ENCODE measurements around the gene GXYLT2. TPM values are rescaled to one million over a fixed set of nuclear protein-coding genes. Genes with fewer than 3 reads are reported as not detected.
A peak's percentile ranks its signal among the peaks of the same experiment; 100 is the strongest.
"Not testable (repeated sequence)": the region's sequence is repeated elsewhere in the genome, so short reads cannot be mapped to it uniquely, and the experiment has no call there.

The GXYLT2 gene
- total RNA-seq, 1 donor from 2014 or later = not detected

DNA sequence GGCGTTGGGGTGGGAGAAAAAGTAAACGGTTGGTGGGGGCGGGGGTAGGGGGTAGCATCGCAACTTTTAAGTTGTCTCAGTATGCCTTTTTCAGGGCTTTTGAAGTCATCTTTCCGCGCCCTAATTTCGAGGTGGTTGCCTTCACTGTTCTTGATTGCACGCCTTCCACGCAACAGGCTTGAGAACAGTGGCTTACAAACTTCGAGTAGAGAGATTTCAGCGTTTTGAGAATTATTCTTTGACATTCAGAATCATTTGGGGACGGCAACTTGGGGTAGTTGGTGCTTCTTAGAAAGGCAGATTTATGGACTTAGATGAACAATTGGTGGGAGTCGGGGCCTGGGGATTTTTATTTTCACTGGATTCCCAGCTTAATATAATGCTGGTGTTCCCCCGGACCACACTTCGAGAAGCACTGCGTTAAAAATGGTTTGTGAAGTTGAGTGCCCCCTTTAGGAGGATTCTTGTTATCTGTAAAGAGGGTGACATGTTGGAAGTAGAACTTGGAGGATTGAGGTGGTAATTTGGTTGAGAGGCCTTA lies 109.6 kb downstream of the GXYLT2 start:
- Mint-ChIP-seq H3K36me3 (ENCODE audit: low read depth) (peaks cover 46% of the 10 kb centered on the region), H3K27ac (peak overlapping the region; percentile 89), H3K4me1 (ENCODE audit: low read depth) (peaks cover 41% of the 10 kb centered on the region), H3K9me3 (no peaks in the 10 kb centered on the region), H3K27me3 (ENCODE audit: low read depth) (no peaks in the 10 kb centered on the region), H3K4me3 (ENCODE audit: low read depth) (peak overlapping the region; percentile 90)
- peak; percentile 25 for DNase-seq (ENCODE audit: low spot score)
- intact Hi-C loops (cut with micrococcal nuclease) = loop anchor here (1.0 to 5.0 kb wide), 2 partner anchors 57 to 60 kb away; no protein-coding TSS in a partner anchor

DNA sequence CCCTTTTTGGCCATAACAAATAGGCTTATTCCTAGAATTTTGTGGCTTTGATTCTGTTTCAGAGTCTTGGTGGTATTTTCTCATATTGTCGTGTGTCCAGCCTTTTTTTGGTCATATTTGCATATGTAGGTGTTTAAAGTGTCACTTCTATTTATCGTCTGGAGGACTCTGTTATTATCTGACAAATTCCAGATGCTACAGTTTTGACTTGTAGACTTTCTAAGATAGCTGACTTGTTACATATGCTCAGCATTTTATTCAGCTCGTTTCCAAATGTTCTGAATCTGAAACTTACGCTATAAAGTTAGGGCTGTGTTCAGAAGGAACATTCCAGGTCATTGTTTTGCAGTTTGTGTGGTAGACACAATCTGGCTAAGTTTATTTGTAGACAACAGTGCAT lies 110.6 kb downstream of the GXYLT2 start:
- peaks cover 45% of the 10 kb centered on the region for H3K4me1 Mint-ChIP-seq (ENCODE audit: low read depth)
- H3K9me3 Mint-ChIP-seq = no peaks in the 10 kb centered on the region
- intact Hi-C loops (cut with micrococcal nuclease) = loop anchor here (5.0 kb wide), 1 partner anchor 59 kb away; no protein-coding TSS in a partner anchor
- H3K27me3 Mint-ChIP-seq (ENCODE audit: low read depth) = no peaks in the 10 kb centered on the region
- peak overlapping the region; percentile 73 for H3K4me3 Mint-ChIP-seq (ENCODE audit: low read depth)
- H3K27ac Mint-ChIP-seq = peak overlapping the region; percentile 64
- no peak for DNase-seq (ENCODE audit: low spot score)
- H3K36me3 Mint-ChIP-seq (ENCODE audit: low read depth) = peaks cover 53% of the 10 kb centered on the region

DNA sequence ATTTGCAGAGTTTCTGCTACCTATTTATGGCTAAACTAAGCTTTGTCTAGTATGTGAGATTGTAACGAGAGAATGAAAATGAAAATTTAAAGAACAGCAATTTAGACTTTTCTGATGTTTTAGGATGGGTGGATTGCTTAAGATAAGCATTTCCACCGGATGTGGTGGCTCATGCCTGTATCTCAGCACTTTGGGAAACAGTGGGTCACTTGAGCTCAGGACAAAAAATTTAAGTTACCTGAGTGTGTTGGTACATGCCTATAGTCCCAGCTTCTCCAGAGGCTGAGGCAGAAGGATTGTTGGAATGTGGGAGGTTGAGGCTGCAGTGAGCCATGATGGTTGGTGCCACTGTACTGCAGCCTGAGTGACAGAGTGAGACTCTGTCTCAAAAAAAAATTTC lies 112.1 kb downstream of the GXYLT2 start:
- intact Hi-C loops (cut with micrococcal nuclease) = loop anchor here (1.0 to 5.0 kb wide), 4 partner anchors 23 to 57 kb away; no protein-coding TSS in a partner anchor
- peak; percentile 17 for DNase-seq (ENCODE audit: low spot score)

DNA sequence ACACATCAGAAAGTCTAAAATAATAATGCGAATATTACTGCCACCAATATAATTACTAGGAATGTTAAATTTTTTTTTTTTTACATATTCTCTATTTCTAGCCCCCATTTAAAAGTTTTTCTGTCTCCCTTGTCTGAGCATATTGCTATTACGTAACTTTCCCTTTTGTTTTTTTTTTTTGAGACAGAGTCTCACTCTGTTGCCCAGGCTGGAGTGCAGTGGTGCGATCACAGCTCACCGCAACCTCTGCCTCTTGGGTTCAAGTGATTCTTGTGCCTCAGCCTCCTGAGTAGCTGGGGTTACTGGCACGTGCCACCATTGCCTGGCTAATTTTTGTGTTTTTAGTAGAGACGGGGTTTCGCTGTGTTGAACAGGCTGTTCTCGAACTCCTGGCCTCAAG lies 115.2 kb downstream of the GXYLT2 start:
- peak overlapping the region; percentile 26 for H3K27ac Mint-ChIP-seq
- H3K36me3 Mint-ChIP-seq (ENCODE audit: low read depth) = peaks cover 88% of the 10 kb centered on the region
- intact Hi-C loops (cut with micrococcal nuclease) = loop anchor here (5.0 kb wide), 1 partner anchor 36 kb away; no protein-coding TSS in a partner anchor
- not testable (repeated sequence) for DNase-seq (ENCODE audit: low spot score); H3K27me3 Mint-ChIP-seq (ENCODE audit: low read depth); H3K9me3 Mint-ChIP-seq
- peak overlapping the region; percentile 38 for H3K4me3 Mint-ChIP-seq (ENCODE audit: low read depth)
- H3K4me1 Mint-ChIP-seq (ENCODE audit: low read depth) = peaks cover 59% of the 10 kb centered on the region

More for the DNA sequence above, 112.1 kb downstream of the GXYLT2 start:
- Mint-ChIP-seq H3K4me3 (ENCODE audit: low read depth) (peak overlapping the region; percentile 76), H3K27me3 (ENCODE audit: low read depth) (no peaks in the 10 kb centered on the region), H3K27ac (peak overlapping the region; percentile 84), H3K9me3 (no peaks in the 10 kb centered on the region), H3K4me1 (ENCODE audit: low read depth) (peaks cover 54% of the 10 kb centered on the region), H3K36me3 (ENCODE audit: low read depth) (peaks cover 67% of the 10 kb centered on the region)

DNA sequence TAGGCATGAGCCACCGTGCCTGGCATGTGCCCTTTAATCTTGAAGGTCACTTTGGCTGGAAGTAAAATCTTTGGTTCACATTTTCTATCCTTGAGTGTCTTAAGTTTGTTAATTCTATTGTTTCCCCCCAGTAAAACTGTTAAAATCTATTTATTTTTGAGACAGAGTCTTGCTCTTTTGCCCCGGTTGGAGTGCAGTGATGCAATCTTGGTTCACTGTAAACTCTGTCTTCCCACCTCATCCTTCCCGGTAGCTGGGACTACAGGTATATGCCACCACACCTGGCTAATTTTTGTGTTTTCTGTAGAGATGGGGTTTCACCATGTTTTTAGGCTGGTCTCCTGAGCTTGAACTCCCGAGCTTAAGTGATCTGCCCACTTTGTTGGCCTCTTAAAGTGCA lies 116.5 kb downstream of the GXYLT2 start:
- H3K36me3 Mint-ChIP-seq (ENCODE audit: low read depth) = peaks cover 90% of the 10 kb centered on the region
- no peak overlapping the region for H3K4me3 Mint-ChIP-seq (ENCODE audit: low read depth)
- DNase-seq (ENCODE audit: low spot score) = no peak
- intact Hi-C loops (cut with micrococcal nuclease) = loop anchor here (5.0 kb wide), 1 partner anchor 37 kb away; no protein-coding TSS in a partner anchor
- no peaks in the 10 kb centered on the region for H3K9me3 Mint-ChIP-seq
- H3K4me1 Mint-ChIP-seq (ENCODE audit: low read depth) = peaks cover 63% of the 10 kb centered on the region
- H3K27me3 Mint-ChIP-seq (ENCODE audit: low read depth) = no peaks in the 10 kb centered on the region
- peak overlapping the region; percentile 56 for H3K27ac Mint-ChIP-seq

DNA sequence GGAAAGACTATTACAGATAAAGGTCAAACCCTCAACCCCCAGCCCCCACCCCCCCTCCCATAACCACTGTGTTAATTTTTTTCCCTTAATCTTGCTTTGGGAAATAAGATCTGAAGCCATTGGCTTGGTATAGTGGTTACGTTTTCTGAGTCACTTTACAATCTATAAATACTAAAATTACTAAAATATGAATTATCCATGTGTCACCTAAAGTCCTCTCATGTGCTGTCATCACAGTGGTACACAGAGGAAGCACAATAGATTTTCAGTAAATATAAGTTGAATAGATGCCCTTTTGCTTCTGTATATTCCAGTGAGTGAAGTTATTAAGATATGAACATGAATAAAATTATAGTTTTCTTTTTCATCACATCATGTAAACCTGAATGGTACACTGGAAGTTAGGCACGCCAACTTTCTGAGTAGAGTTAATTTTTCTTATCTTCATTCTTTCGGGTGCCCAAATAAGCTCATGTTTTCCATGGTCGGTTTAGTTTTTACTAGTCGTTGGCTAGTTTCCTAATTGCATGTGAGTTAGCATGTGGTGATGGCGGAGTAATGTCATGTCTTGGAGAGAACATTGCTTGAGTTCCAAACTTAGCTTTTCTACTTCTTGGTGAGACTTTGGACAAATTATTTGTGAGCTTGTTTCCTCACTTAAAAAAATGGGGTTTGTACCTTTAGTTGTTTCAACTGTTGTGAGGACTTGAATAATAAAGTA lies 120.3 kb downstream of the GXYLT2 start:
- intact Hi-C loops (cut with micrococcal nuclease) = loop anchor here (1.0 kb wide), 1 partner anchor 21 kb away; no protein-coding TSS in a partner anchor
- Mint-ChIP-seq H3K36me3 (ENCODE audit: low read depth) (peaks cover 91% of the 10 kb centered on the region), H3K27me3 (ENCODE audit: low read depth) (no peaks in the 10 kb centered on the region), H3K4me1 (ENCODE audit: low read depth) (peaks cover 59% of the 10 kb centered on the region), H3K4me3 (ENCODE audit: low read depth) (no peak overlapping the region), H3K9me3 (no peaks in the 10 kb centered on the region), H3K27ac (peak overlapping the region; percentile 72)
- no peak for DNase-seq (ENCODE audit: low spot score)

DNA sequence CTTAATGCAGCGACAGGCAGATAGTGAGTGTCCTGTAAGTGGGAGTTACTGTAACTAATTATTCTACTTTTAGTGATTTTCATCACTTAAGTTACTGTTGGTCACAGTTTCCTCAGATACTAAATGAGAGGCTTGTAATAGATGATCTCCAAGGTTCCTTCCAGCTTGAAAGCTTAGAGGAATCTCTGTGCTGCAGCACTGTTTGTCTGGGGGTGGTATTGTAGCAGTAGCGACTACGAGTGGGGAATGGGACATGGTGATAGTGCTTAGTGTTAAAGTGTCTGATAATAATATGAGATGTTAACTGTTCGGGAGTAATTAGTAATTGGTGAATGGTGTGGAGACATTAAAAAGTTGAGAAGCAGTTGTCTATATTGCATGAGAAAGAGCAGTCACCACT lies 121.2 kb downstream of the GXYLT2 start:
- peaks cover 83% of the 10 kb centered on the region for H3K36me3 Mint-ChIP-seq (ENCODE audit: low read depth)
- intact Hi-C loops (cut with micrococcal nuclease) = no loop called here

DNA sequence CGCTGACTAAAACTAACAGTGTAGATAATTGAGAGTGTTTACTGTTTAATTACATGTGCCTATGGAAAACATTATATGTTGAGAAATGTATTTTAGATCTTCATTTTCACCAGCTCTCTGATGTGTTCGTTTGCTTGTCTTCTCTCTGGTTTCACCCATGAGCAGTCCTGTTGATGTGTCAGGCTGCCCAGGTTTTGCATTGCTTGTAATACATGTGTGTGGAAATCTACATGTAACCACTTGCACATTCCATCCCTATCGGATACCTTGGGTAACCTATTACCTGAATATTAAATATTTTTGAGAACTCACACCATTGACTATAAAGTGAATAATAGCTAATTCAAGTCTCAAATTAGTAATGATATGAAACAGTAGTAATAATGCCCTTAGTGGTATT lies 121.9 kb downstream of the GXYLT2 start:
- no peaks in the 10 kb centered on the region for H3K9me3 Mint-ChIP-seq
- H3K36me3 Mint-ChIP-seq (ENCODE audit: low read depth) = peaks cover 79% of the 10 kb centered on the region
- no peak for DNase-seq (ENCODE audit: low spot score)
- intact Hi-C loops (cut with micrococcal nuclease) = no loop called here
- H3K27ac Mint-ChIP-seq = peak overlapping the region; percentile 72
- H3K27me3 Mint-ChIP-seq (ENCODE audit: low read depth) = no peaks in the 10 kb centered on the region
- H3K4me3 Mint-ChIP-seq (ENCODE audit: low read depth) = no peak overlapping the region
- H3K4me1 Mint-ChIP-seq (ENCODE audit: low read depth) = peaks cover 50% of the 10 kb centered on the region

More for the DNA sequence above, 121.2 kb downstream of the GXYLT2 start:
- H3K4me1 Mint-ChIP-seq (ENCODE audit: low read depth) = peaks cover 58% of the 10 kb centered on the region
- peak overlapping the region; percentile 72 for H3K27ac Mint-ChIP-seq
- H3K9me3 Mint-ChIP-seq = no peaks in the 10 kb centered on the region
- no peaks in the 10 kb centered on the region for H3K27me3 Mint-ChIP-seq (ENCODE audit: low read depth)
- no peak for DNase-seq (ENCODE audit: low spot score)
- no peak overlapping the region for H3K4me3 Mint-ChIP-seq (ENCODE audit: low read depth)

DNA sequence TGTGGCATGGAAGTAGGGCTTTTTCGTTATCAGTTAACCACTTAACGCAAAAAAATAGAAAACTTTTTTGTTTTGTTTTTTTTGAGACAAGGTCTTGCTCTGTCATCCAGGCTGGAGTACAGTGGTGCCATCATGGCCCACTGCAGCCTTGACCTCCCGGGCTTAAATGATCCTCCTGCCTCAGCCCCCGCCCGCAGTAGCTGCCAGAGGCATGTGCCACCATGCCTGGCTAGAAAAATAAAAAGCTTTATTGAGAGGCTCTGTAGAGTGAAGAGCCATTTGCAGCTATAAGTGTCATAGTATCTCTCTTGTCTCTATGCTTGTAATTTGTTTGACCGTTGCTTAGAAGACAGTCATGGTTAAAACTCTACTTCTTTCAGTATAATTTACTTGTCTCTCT lies 122.3 kb downstream of the GXYLT2 start:
- Mint-ChIP-seq H3K9me3 (no peaks in the 10 kb centered on the region), H3K27ac (peak overlapping the region; percentile 52), H3K4me1 (ENCODE audit: low read depth) (peaks cover 50% of the 10 kb centered on the region), H3K36me3 (ENCODE audit: low read depth) (peaks cover 76% of the 10 kb centered on the region), H3K27me3 (ENCODE audit: low read depth) (no peaks in the 10 kb centered on the region), H3K4me3 (ENCODE audit: low read depth) (no peak overlapping the region)
- DNase-seq (ENCODE audit: low spot score) = no peak
- intact Hi-C loops (cut with micrococcal nuclease) = no loop called here

DNA sequence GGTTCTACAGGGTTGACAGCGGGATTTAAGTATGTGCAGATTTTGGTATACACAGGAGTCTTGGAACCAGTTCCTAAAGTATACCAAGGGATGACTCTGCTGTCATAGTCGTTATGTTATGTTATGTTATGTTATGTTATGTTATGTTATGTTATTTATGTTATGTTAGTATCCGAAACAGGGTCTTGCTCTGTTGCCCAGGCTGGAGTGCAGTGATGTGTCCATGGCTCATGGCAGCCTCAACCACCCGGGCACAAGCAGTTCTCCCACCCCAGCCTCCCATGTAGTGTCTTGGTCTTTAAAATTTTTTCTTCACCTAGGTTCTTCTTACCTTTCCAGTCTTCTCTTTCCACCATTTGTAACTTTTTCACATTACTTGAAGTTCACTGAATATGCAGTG lies 130.5 kb downstream of the GXYLT2 start:
- no peak for DNase-seq (ENCODE audit: low spot score)
- intact Hi-C loops (cut with micrococcal nuclease) = no loop called here
- H3K4me3 Mint-ChIP-seq (ENCODE audit: low read depth) = no peak overlapping the region
- H3K4me1 Mint-ChIP-seq (ENCODE audit: low read depth) = peaks cover 32% of the 10 kb centered on the region
- H3K27me3 Mint-ChIP-seq (ENCODE audit: low read depth) = no peaks in the 10 kb centered on the region
- no peaks in the 10 kb centered on the region for H3K9me3 Mint-ChIP-seq
- peaks cover 39% of the 10 kb centered on the region for H3K36me3 Mint-ChIP-seq (ENCODE audit: low read depth)
- peak overlapping the region; percentile 34 for H3K27ac Mint-ChIP-seq

DNA sequence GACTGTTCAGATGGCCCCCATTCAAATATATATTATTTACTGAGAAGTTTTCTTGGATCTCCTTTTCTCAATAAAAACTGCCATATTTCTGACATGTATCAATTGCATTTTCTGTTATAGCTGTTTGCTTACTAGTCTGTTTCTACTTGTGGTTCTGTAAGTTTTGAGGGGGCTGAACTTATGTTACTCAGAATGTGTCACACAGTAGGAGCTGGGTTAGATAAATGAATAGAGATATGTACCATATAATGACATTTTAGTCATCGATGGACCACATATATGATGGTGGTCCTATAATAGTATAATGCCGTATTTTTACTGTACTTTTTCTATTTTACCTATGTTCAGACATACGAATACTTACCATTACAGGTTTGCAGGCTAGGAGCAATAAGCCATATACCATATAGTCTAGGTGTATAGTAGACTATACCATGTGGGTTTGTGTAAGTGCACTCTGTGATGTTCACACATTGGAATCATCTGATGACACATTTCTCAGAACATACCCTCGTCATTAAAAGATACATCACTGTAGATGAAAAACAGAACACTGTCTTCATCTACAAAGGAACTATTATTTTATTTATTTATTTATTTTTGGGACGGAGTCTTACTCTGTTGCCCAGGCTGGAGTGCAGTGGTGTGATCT lies 131.1 kb downstream of the GXYLT2 start:
- no peak for DNase-seq (ENCODE audit: low spot score)
- peak overlapping the region; percentile 34 for H3K27ac Mint-ChIP-seq
- intact Hi-C loops (cut with micrococcal nuclease) = no loop called here
- H3K9me3 Mint-ChIP-seq = no peaks in the 10 kb centered on the region
- no peaks in the 10 kb centered on the region for H3K27me3 Mint-ChIP-seq (ENCODE audit: low read depth)
- peaks cover 32% of the 10 kb centered on the region for H3K4me1 Mint-ChIP-seq (ENCODE audit: low read depth)
- no peak overlapping the region for H3K4me3 Mint-ChIP-seq (ENCODE audit: low read depth)
- H3K36me3 Mint-ChIP-seq (ENCODE audit: low read depth) = peaks cover 39% of the 10 kb centered on the region

DNA sequence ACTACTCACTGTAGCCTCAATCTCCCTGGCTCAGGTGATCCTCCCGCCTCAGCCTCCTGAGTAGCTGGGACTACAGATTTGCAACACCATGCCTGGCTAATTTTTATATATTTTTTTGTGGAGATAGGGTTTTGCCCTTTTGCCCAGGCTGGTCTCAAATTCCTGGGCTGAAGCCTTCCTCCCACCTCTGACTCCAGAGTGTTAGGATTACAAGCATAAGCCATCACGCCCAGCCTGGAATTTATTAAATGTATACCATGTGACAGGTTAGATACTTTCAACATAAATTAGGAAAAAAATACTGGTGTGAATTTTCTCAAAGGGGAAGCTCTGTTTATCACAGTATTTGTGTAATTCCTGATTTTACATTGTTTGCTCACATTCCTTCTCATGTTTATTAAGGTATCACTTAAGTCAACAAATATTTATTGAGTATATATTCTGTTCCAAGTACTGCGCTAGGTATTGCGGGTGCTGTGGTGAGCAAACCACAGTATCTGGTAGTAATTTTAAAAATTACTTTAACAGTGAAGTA lies 133.5 kb downstream of the GXYLT2 start:
- DNase-seq (ENCODE audit: low spot score) = no peak
- no peak overlapping the region for H3K4me3 Mint-ChIP-seq (ENCODE audit: low read depth)
- no peak overlapping the region for H3K27ac Mint-ChIP-seq
- H3K27me3 Mint-ChIP-seq (ENCODE audit: low read depth) = no peaks in the 10 kb centered on the region
- intact Hi-C loops (cut with micrococcal nuclease) = no loop called here
- H3K36me3 Mint-ChIP-seq (ENCODE audit: low read depth) = peaks cover 39% of the 10 kb centered on the region
- H3K9me3 Mint-ChIP-seq = no peaks in the 10 kb centered on the region
- H3K4me1 Mint-ChIP-seq (ENCODE audit: low read depth) = peaks cover 41% of the 10 kb centered on the region
